HEK293 (cell line): Measurements from ENCODE around the gene PDGFA.
A peak's percentile ranks its signal among the peaks of the same experiment; 100 is the strongest.

ENCODE experiments used
- GLI2 ChIP-seq: fragments of 450-650 bp; formaldehyde crosslinking; IDR thresholded peaks from 2 replicates; pipeline ENCODE4; 2017; ENCODE audit warnings: missing biosample characterization, missing genetic modification characterization, low read depth, borderline replicate concordance
- GLI4 ChIP-seq: fragments of 450-650 bp; formaldehyde crosslinking; IDR thresholded peaks from 2 replicates; pipeline ENCODE4 v1.5.1; 2016; ENCODE audit warnings: missing biosample characterization, missing genetic modification characterization
- GLIS2 ChIP-seq: fragments of 450-650 bp; formaldehyde crosslinking; IDR thresholded peaks from 2 replicates; pipeline ENCODE4 v1.5.1; 2016; ENCODE audit warnings: missing biosample characterization, missing genetic modification characterization
- IKZF3 ChIP-seq: fragments of 450-650 bp; IDR thresholded peaks from 2 replicates; pipeline ENCODE4 v1.5.0; 2018; ENCODE audit warnings: missing biosample characterization, mild to moderate bottlenecking, missing genetic modification characterization, moderate library complexity
- MZF1 ChIP-seq: fragments of 450-650 bp; formaldehyde crosslinking; IDR thresholded peaks from 2 replicates; pipeline ENCODE4 v1.5.1; 2017; ENCODE audit warnings: missing biosample characterization, missing genetic modification characterization, borderline replicate concordance
- ZBTB21 ChIP-seq: fragments of 450-650 bp; formaldehyde crosslinking; IDR thresholded peaks from 2 replicates; pipeline ENCODE4 v1.5.1; 2017; ENCODE audit warnings: missing biosample characterization, missing genetic modification characterization
- ZFHX2 ChIP-seq: fragments of 450-650 bp; formaldehyde crosslinking; conservative IDR thresholded peaks from 2 replicates; pipeline ENCODE4 v1.5.1; 2016; ENCODE audit warnings: missing biosample characterization, missing genetic modification characterization
- ZNF133 ChIP-seq: fragments of 450-650 bp; formaldehyde crosslinking; IDR thresholded peaks from 2 replicates; pipeline ENCODE4 v1.5.1; 2016; ENCODE audit warnings: missing biosample characterization, missing genetic modification characterization
- ZNF184 ChIP-seq: fragments of 450-650 bp; IDR thresholded peaks from 2 replicates; pipeline ENCODE4 v1.5.1; 2018; ENCODE audit warnings: missing biosample characterization, mild to moderate bottlenecking, missing genetic modification characterization
- ZNF274 ChIP-seq, 2 experiments: fragments of 200-500 bp in 1 of 2; fragments of 450-650 bp in 1 of 2; sonication (Bioruptor generic) in 1 of 2; formaldehyde crosslinking in 1 of 2; IDR thresholded peaks; 2 replicates each; pipeline versions ENCODE4 v1.5.1 to v1.6.1; 2014 to 2016; ENCODE audit warnings: borderline replicate concordance in 1 of 2, inconsistent platforms in 1 of 2, low read length in 1 of 2, missing biosample characterization in 1 of 2, missing genetic modification characterization in 1 of 2
- ZNF549 ChIP-seq: fragments of 450-650 bp; IDR thresholded peaks from 2 replicates; pipeline ENCODE4 v1.5.1; 2018; ENCODE audit warnings: missing biosample characterization, missing genetic modification characterization, mild to moderate bottlenecking, inconsistent platforms, moderate library complexity
- ZNF558 ChIP-seq: fragments of 450-650 bp; formaldehyde crosslinking; IDR thresholded peaks from 2 replicates; pipeline ENCODE4 v1.5.1; 2016; ENCODE audit warnings: missing biosample characterization, missing genetic modification characterization
- ZNF76 ChIP-seq: fragments of 450-650 bp; formaldehyde crosslinking; IDR thresholded peaks from 2 replicates; pipeline ENCODE4; 2016; ENCODE audit warnings: low read depth, missing biosample characterization, missing genetic modification characterization, borderline replicate concordance
- ZNF768 ChIP-seq: fragments of 450-650 bp; formaldehyde crosslinking; IDR thresholded peaks from 2 replicates; pipeline ENCODE4 v1.5.1; 2018; ENCODE audit warnings: missing biosample characterization, mild to moderate bottlenecking, missing genetic modification characterization
- ZNF776 ChIP-seq: fragments of 450-650 bp; formaldehyde crosslinking; IDR thresholded peaks from 2 replicates; pipeline ENCODE4 v1.5.0; 2017; ENCODE audit warnings: missing biosample characterization, missing genetic modification characterization, borderline replicate concordance
- ZSCAN23 ChIP-seq: fragments of 450-650 bp; formaldehyde crosslinking; IDR thresholded peaks from 2 replicates; pipeline ENCODE4 v1.5.1; 2016; ENCODE audit warnings: missing biosample characterization, missing genetic modification characterization
- TF ChIP-seq, protein P1 (sequence below): fragments of 450-650 bp; formaldehyde crosslinking; IDR thresholded peaks from 2 replicates; pipeline ENCODE4 v1.5.1; 2016; ENCODE audit warnings: missing biosample characterization, missing genetic modification characterization
- TF ChIP-seq, protein P2 (sequence below): fragments of 450-650 bp; formaldehyde crosslinking; IDR thresholded peaks from 2 replicates; pipeline ENCODE4 v1.5.1; 2016; ENCODE audit warnings: missing biosample characterization, missing genetic modification characterization
- TF ChIP-seq, protein P3 (sequence below): fragments of 450-650 bp; formaldehyde crosslinking; conservative IDR thresholded peaks from 2 replicates; pipeline ENCODE4 v1.5.1; 2016; ENCODE audit warnings: low read depth, missing biosample characterization, missing genetic modification characterization
- TF ChIP-seq, protein P4 (sequence below): fragments of 450-650 bp; formaldehyde crosslinking; IDR thresholded peaks from 2 replicates; pipeline ENCODE4 v1.5.0; 2017; ENCODE audit warnings: missing biosample characterization, missing genetic modification characterization, borderline replicate concordance
- TF ChIP-seq, protein P5 (sequence below): fragments of 450-650 bp; formaldehyde crosslinking; IDR thresholded peaks from 2 replicates; pipeline ENCODE4 v1.5.1; 2016; ENCODE audit warnings: missing biosample characterization, missing genetic modification characterization, low read depth
- TF ChIP-seq, protein P6 (sequence below): fragments of 450-650 bp; formaldehyde crosslinking; IDR thresholded peaks from 2 replicates; pipeline ENCODE4 v1.5.1; 2016; ENCODE audit warnings: missing biosample characterization, missing genetic modification characterization

Gene PDGFA

DNA sequence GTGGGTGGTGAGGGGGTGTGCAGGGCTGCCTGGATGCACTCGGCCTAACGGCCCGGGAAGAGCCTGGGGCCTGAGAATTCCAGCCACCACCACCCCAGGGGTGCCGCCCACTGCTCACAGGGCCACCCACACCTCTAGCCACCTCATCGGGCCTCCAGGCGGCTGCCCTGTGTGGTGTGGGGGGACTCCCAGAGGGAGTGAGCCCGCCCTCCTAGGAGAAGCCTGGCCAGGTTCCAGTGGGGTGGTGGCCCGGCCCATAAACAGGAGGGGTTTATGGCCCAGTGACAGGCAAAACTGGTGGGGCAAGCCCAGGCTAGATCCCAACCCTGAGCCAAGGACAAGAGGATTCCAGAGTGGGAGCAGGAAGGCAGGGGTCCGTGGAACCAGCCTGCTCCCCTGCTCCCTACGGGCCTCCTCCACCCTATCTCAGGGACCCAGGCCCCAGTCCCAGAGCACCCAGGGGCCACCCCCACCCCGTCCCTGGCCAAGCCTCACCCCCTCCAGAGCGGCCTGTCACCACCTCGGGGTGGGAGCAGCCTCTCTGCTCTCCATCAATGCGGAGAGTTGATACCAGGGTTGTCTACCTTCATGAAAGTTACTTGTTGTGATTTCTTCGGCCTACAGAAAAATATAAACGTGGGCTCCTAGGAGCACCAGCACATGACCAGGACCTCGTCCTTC, 20.2 kb upstream of the PDGFA start (continued):
- TF ChIP-seq, protein P1, sequence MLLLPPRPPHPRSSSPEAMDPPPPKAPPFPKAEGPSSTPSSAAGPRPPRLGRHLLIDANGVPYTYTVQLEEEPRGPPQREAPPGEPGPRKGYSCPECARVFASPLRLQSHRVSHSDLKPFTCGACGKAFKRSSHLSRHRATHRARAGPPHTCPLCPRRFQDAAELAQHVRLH (tag by site-specific recombination), result no peak
- TF ChIP-seq ZNF768 (tag by site-specific recombination), result no peak
- TF ChIP-seq, protein P2, sequence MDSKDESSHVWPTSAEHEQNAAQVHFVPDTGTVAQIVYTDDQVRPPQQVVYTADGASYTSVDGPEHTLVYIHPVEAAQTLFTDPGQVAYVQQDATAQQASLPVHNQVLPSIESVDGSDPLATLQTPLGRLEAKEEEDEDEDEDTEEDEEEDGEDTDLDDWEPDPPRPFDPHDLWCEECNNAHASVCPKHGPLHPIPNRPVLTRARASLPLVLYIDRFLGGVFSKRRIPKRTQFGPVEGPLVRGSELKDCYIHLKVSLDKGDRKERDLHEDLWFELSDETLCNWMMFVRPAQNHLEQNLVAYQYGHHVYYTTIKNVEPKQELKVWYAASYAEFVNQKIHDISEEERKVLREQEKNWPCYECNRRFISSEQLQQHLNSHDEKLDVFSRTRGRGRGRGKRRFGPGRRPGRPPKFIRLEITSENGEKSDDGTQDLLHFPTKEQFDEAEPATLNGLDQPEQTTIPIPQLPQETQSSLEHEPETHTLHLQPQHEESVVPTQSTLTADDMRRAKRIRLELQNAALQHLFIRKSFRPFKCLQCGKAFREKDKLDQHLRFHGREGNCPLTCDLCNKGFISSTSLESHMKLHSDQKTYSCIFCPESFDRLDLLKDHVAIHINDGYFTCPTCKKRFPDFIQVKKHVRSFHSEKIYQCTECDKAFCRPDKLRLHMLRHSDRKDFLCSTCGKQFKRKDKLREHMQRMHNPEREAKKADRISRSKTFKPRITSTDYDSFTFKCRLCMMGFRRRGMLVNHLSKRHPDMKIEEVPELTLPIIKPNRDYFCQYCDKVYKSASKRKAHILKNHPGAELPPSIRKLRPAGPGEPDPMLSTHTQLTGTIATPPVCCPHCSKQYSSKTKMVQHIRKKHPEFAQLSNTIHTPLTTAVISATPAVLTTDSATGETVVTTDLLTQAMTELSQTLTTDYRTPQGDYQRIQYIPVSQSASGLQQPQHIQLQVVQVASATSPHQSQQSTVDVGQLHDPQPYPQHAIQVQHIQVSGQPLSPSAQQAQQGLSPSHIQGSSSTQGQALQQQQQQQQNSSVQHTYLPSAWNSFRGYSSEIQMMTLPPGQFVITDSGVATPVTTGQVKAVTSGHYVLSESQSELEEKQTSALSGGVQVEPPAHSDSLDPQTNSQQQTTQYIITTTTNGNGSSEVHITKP (tag by site-specific recombination), result peak; percentile 36; the same call in 1 of the 2 replicates
- no peak for TF ChIP-seq GLI4 (tag by site-specific recombination)
- TF ChIP-seq, protein P3, sequence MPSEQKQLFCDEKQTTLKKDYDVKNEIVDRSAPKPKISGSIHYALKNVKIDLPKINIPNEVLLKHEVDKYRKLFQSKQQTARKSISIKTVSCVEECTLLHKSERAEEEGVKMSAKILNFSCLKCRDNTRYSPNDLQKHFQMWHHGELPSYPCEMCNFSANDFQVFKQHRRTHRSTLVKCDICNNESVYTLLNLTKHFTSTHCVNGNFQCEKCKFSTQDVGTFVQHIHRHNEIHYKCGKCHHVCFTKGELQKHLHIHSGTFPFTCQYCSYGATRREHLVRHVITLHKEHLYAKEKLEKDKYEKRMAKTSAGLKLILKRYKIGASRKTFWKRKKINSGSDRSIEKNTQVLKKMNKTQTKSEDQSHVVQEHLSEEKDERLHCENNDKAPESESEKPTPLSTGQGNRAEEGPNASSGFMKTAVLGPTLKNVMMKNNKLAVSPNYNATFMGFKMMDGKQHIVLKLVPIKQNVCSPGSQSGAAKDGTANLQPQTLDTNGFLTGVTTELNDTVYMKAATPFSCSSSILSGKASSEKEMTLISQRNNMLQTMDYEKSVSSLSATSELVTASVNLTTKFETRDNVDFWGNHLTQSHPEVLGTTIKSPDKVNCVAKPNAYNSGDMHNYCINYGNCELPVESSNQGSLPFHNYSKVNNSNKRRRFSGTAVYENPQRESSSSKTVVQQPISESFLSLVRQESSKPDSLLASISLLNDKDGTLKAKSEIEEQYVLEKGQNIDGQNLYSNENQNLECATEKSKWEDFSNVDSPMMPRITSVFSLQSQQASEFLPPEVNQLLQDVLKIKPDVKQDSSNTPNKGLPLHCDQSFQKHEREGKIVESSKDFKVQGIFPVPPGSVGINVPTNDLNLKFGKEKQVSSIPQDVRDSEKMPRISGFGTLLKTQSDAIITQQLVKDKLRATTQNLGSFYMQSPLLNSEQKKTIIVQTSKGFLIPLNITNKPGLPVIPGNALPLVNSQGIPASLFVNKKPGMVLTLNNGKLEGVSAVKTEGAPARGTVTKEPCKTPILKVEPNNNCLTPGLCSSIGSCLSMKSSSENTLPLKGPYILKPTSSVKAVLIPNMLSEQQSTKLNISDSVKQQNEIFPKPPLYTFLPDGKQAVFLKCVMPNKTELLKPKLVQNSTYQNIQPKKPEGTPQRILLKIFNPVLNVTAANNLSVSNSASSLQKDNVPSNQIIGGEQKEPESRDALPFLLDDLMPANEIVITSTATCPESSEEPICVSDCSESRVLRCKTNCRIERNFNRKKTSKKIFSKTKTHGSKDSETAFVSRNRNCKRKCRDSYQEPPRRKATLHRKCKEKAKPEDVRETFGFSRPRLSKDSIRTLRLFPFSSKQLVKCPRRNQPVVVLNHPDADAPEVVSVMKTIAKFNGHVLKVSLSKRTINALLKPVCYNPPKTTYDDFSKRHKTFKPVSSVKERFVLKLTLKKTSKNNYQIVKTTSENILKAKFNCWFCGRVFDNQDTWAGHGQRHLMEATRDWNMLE (tag by site-specific recombination), result no peak
- no peak for TF ChIP-seq ZSCAN23
- peak; percentile 45; the same call in 1 of the 2 replicates for TF ChIP-seq IKZF3 (tag by site-specific recombination)
- no peak for TF ChIP-seq MZF1 (tag by site-specific recombination)
- TF ChIP-seq ZBTB21 (tag by site-specific recombination), result no peak
- TF ChIP-seq ZNF558 (tag by site-specific recombination), result no peak
- TF ChIP-seq ZNF776, result no peak
- peak; percentile 95 for TF ChIP-seq ZFHX2
- TF ChIP-seq ZNF133 (tag by site-specific recombination), result no peak
- TF ChIP-seq, protein P4, sequence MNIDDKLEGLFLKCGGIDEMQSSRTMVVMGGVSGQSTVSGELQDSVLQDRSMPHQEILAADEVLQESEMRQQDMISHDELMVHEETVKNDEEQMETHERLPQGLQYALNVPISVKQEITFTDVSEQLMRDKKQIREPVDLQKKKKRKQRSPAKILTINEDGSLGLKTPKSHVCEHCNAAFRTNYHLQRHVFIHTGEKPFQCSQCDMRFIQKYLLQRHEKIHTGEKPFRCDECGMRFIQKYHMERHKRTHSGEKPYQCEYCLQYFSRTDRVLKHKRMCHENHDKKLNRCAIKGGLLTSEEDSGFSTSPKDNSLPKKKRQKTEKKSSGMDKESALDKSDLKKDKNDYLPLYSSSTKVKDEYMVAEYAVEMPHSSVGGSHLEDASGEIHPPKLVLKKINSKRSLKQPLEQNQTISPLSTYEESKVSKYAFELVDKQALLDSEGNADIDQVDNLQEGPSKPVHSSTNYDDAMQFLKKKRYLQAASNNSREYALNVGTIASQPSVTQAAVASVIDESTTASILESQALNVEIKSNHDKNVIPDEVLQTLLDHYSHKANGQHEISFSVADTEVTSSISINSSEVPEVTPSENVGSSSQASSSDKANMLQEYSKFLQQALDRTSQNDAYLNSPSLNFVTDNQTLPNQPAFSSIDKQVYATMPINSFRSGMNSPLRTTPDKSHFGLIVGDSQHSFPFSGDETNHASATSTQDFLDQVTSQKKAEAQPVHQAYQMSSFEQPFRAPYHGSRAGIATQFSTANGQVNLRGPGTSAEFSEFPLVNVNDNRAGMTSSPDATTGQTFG (tag by site-specific recombination), result no peak
- no peak for TF ChIP-seq ZNF549 (tag by site-specific recombination)
- TF ChIP-seq GLIS2 (tag by site-specific recombination), result peak; percentile 31; the same call in 1 of the 2 replicates
- TF ChIP-seq, protein P5, sequence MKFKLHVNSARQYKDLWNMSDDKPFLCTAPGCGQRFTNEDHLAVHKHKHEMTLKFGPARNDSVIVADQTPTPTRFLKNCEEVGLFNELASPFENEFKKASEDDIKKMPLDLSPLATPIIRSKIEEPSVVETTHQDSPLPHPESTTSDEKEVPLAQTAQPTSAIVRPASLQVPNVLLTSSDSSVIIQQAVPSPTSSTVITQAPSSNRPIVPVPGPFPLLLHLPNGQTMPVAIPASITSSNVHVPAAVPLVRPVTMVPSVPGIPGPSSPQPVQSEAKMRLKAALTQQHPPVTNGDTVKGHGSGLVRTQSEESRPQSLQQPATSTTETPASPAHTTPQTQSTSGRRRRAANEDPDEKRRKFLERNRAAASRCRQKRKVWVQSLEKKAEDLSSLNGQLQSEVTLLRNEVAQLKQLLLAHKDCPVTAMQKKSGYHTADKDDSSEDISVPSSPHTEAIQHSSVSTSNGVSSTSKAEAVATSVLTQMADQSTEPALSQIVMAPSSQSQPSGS (tag by site-specific recombination), result no peak
- TF ChIP-seq ZNF184 (tag by site-specific recombination), result no peak
- no peak for TF ChIP-seq ZNF76
- TF ChIP-seq ZNF274 (IDR thresholded peaks at IDR 0.05; ENCODE audit: low read length), result no peak
- TF ChIP-seq ZNF274 (tag by site-specific recombination; IDR thresholded peaks at IDR 0.05; ENCODE audit: borderline replicate concordance), result no peak
- TF ChIP-seq GLI2 (tag by site-specific recombination), result no peak
- TF ChIP-seq, protein P6, sequence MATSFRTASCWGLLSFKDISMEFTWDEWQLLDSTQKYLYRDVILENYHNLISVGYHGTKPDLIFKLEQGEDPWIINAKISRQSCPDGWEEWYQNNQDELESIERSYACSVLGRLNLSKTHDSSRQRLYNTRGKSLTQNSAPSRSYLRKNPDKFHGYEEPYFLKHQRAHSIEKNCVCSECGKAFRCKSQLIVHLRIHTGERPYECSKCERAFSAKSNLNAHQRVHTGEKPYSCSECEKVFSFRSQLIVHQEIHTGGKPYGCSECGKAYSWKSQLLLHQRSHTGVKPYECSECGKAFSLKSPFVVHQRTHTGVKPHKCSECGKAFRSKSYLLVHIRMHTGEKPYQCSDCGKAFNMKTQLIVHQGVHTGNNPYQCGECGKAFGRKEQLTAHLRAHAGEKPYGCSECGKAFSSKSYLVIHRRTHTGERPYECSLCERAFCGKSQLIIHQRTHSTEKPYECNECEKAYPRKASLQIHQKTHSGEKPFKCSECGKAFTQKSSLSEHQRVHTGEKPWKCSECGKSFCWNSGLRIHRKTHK (tag by site-specific recombination), result no peak
